HG03095 (cell line): ENCODE results near the gene AP1B1.

Experiments
- ATAC-seq: cut with Tn5 transposase; IDR thresholded peaks from one replicate; pipeline ENCODE4 v1.9.1; 2021; ENCODE audit warnings: moderate library complexity; ENCODE audit not compliant: unreplicated experiment

Gene AP1B1

DNA sequence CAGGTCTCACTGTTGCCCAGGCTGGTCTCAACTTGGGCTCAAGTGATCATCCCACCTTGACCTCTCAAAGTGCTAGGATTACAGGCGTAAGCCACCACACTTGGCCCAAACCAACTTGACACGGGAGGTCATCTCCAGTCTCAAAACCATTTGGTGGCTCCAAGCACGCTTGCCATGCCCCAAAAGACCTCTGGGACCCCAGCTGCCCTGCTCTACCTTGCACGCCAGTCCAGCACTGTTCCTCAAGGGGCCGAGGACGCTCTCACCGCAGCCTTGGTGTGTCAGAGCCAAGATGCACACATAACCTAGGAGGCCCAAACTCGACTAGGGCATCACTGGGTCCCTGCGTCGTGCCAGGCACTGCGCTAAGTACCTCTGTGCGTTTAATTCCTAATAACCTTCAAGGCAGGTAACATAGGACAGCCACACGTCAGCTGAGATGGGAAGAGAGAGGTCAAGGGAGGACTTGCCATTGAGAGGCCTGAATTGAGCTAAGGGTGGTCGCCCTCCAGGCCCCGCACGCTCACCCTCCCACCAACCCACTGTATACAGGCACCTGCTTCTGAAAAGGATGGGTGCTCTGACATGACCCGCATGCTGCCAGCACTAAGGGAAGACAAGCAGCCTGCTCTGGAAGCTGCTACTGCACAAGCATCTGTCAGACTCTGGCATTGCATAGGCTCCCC, 86.5 kb downstream of the AP1B1 start:
- no peak for ATAC-seq

DNA sequence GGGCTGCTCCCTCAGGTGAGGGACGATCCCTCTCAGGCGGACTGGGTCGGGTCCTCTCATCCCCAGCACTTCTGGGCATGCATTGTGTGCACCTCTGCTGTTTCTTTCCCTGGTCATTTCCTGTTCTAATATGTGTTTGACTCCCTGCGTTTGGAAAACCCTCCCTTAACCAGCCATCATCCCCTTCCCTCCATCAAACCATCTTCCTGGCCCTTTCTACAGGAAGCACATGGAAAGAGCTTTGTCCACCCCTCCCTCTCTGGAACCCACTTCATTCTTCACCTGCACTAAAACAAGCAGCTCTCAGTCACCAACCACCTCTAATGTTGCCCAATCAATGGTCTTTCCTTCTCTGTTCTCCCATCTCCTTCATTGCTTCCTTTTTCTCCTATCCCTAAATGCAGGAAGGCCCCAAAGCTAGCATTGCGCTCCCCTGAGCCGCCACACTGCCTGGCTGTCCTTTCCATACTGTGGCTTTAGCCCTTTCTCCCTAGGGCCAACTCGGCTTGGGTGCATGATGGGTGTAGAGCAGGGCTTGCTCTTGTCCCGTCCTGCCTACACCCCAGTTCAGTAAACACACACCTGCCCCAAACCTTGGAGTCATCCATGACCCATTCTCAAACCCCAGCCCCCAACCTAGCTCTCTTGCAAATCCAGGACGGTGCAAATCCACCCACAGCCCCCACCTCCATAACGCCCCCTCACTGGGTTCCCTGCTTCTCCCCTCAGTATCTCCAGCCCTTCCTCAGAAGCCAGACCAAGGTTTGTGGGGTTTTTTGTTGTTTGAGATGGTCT, 87.4 kb downstream of the AP1B1 start:
- ATAC-seq, result no peak

DNA sequence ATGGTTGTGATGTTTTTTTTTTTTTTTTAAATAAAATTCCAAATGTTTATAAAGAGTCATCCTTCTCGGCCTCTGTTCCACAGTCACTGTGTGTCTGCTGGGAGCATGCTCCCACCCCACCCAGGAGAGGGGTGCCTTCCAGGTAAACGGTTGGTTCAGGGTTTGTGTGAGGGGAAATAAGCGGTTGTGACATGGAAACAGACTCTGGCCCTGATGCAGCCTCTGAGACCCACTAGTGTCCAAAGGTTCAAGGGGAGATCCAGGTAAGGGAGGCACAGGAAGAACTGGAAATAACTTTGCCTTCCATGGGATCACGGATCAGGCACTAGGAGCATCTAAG, 87.9 kb downstream of the AP1B1 start:
- ATAC-seq, result no peak

DNA sequence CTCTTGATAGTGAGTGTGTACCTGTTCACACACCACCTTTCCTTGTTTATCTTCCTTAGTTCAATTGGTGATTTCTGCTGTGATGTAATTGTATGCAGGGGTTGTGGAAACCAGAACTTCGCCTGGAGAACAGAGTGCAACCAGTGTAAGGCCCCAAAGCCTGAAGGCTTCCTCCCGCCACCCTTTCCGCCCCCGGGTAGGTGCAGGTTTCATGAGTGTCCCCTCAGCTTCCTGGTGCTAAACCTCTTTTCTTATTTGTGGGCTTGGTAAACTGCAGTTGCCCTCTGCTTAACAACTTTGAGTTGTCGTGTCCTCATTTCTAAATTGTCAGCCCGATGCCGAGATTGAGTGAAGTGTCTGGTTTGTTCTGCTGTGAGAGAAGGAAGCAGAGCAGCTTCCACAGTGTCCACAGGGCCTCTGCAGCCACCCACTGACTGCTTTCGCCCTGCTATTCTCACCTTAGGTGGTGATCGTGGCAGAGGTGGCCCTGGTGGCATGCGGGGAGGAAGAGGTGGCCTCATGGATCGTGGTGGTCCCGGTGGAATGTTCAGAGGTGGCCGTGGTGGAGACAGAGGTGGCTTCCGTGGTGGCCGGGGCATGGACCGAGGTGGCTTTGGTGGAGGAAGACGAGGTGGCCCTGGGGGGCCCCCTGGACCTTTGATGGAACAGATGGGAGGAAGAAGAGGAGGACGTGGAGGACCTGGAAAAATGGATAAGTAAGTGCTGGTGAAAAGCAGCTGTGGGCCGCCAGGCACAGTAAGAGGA, 89.1 kb downstream of the AP1B1 start:
- ATAC-seq, result no peak

DNA sequence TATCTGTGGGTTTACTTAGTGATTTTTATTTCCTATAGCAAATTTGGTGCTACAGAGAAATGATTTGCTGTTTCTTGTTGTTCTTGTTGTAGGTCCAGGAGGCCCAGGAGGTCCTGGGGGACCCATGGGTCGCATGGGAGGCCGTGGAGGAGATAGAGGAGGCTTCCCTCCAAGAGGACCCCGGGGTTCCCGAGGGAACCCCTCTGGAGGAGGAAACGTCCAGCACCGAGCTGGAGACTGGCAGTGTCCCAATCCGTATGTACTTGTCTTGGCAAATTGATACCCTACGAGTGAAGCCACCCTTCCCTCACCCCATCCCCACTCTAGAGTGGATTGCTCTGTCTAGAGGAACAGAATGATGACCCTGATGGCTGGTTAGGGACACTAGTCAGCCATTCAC, 89.7 kb downstream of the AP1B1 start:
- no peak for ATAC-seq

DNA sequence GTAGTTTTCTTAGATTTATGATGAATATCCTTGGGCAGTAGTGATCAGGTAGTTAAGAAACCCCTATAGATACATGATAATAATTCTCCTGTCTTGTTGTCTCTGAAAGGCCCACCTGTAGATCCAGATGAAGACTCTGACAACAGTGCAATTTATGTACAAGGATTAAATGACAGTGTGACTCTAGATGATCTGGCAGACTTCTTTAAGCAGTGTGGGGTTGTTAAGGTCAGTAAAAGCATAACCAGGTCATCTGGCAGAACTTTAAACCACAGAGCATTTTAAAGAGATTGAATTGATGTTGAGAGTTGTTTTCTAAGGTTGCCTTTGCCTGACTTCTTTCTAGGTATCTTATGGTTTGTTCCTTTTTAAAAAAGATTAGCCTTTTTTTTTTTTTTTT, 96.0 kb downstream of the AP1B1 start:
- no peak for ATAC-seq

DNA sequence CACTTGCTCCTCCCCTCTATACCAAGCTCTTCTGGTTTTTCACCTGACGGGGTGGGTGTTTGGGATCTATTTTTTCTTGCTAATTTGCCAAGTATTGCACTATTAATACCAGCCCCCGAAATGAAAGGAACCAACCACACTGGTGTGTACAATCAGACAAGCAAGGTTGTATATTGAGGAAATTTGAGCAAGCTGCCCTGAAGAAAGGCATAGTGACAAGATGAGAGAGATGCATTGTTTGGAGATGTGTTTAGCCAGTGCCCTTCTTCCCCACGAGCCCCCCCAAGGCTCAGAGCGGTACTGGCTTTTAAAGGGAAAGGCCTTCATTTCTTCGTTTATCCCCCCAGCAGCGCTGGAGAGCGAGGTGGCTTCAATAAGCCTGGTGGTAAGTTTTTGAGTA, 97.2 kb downstream of the AP1B1 start:
- no peak for ATAC-seq

DNA sequence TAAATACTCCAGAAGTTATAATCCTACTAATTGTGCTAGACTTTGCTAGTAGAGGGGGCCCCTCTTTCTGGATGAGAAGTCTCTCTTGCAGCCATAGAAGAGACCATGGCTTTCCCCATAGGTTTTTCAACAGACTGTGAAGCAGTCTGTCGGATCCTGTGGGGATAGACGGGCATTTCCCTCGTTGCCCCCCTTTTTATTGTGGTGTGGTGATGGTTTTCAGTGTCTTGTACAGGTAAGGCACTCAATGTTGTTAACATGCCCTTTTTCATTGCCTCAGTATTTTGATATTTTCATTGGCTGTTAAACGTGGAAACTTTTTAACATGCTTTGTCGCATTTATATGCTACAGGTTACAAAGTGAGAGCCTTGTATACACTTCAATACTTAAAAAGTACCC, 98.3 kb downstream of the AP1B1 start:
- ATAC-seq, result no peak

DNA sequence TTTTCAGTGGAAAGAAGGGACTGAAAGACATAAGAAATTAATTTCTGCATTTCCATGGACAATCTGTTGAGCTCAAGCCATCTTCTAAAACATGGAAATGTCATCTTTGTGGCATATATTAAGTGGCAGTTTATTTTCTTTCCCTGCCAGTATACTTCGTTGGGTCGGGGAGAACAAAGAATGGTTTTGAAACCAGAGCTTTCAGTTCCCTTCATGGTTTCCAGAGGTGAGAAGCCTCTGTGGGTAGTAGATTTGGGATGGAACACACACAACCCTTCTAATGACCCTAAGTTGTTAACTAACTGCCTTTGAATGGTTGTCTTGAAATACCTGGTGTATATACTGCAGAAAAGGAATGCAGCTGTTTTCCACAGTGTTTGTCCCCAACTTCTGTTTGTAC, 99.5 kb downstream of the AP1B1 start:
- ATAC-seq, result no peak

DNA sequence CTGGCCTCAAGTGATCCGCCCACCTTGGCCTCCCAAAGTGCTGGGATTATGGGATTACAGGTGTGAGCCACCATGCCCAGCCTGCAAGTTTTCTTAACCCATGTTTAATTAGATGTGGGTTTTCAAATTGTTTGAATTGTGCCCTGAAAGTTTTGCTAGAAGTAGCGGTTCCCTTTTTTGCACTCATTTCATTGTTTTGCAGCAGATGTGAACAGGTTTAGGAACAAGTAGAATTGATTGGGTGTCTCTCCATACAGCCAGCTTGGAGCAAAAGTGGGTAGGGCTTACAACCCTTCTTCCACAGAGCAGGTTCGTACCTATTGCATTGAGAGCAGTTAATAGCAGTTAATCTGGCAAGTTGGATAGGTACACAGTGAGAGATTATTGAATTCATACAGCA, 104.2 kb downstream of the AP1B1 start:
- ATAC-seq, result no peak

DNA sequence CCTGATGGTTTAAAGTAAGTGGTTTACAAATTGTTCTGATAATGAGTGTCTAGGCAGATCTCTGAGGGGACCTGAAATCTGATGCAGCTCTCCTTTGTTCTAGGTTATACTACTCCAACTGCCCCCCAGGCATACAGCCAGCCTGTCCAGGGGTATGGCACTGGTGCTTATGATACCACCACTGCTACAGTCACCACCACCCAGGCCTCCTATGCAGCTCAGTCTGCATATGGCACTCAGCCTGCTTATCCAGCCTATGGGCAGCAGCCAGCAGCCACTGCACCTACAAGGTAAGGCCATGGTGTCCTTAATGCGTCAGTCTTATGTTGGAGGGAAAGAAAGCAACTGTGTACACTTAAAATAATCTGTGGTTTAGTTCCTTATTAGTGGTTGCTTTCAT, 110.4 kb downstream of the AP1B1 start:
- no peak for ATAC-seq
